ENCODE data around the gene SPOP.

The SPOP gene

DNA sequence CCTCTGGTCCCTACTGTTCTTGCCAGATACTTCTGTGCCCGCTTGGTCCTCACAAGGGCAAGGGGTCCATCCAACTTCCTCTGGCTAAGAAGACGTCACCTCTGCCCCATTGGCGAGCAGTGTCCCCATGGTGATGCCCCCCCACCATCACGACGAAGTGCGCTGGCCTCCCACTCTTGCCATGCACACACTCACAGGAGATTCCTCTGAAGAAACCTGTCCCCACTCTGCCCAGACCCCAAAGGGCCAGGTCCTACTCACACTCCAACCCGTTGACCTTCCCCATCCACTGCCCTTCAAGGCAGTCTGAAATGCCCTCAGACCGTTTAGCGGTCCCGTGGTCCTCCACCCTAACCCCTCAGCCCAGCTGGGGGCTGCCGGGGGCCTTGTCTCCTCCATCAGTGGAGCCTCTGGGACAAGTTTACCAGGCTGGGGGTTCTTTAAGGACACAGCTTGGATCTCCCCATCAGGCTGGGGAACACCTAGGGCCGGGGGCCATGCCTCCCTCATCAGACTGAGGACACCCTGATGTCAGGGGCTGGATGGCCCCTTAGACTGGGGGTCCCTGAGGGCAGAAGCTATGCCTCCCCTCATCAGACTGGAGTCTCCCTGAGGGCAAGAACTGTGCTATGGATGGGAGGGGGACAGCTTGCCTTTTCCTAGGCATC, 95.7 kb downstream of the SPOP start:
- H3K27me3 ChIP-seq (replicated peaks; ENCODE audit: control insufficient read depth, insufficient read depth, low read length), result no peaks in the 10 kb centered on the region
- no peaks in the 10 kb centered on the region for H3K9me3 ChIP-seq (ENCODE audit: control insufficient read depth, low read length)
- DNase-seq (ENCODE audit: low read depth), result no peak
- H3K4me1 ChIP-seq (ENCODE audit: control insufficient read depth, insufficient read depth, low read length), result peaks cover 5% of the 10 kb centered on the region
- H3K4me3 ChIP-seq (ENCODE audit: low read length), result no peak overlapping the region
- H3K9ac ChIP-seq (ENCODE audit: low read length), result no peak overlapping the region
- no peaks in the 10 kb centered on the region for H3K36me3 ChIP-seq (ENCODE audit: control insufficient read depth, insufficient read depth, low read length, severe bottlenecking)

DNA sequence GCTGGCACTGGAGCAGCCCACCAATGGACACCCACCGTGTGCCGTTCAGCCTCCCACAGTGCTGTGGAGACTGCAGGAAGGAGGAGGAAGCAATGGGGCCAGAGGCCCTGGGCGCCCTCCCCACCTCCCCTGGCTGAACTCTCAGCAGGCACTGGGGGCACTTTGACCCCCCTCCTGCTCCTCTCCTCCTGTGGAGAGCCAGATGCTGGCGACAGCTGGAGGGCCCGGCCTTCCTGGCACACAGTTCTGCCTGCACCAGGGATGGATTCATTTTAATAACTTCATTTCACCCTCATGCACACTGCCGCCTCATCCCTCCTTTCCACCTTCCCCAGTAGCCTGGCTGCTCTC, 96.3 kb downstream of the SPOP start:
- Histone ChIP-seq H3K27me3 (replicated peaks; ENCODE audit: control insufficient read depth, insufficient read depth, low read length) (no peaks in the 10 kb centered on the region), H3K9me3 (ENCODE audit: control insufficient read depth, low read length) (no peaks in the 10 kb centered on the region), H3K9ac (ENCODE audit: low read length) (no peak overlapping the region), H3K4me1 (ENCODE audit: control insufficient read depth, insufficient read depth, low read length) (peaks cover 8% of the 10 kb centered on the region), H3K36me3 (ENCODE audit: control insufficient read depth, insufficient read depth, low read length, severe bottlenecking) (no peaks in the 10 kb centered on the region), H3K4me3 (ENCODE audit: low read length) (no peak overlapping the region)
- DNase-seq (ENCODE audit: low read depth), result no peak

DNA sequence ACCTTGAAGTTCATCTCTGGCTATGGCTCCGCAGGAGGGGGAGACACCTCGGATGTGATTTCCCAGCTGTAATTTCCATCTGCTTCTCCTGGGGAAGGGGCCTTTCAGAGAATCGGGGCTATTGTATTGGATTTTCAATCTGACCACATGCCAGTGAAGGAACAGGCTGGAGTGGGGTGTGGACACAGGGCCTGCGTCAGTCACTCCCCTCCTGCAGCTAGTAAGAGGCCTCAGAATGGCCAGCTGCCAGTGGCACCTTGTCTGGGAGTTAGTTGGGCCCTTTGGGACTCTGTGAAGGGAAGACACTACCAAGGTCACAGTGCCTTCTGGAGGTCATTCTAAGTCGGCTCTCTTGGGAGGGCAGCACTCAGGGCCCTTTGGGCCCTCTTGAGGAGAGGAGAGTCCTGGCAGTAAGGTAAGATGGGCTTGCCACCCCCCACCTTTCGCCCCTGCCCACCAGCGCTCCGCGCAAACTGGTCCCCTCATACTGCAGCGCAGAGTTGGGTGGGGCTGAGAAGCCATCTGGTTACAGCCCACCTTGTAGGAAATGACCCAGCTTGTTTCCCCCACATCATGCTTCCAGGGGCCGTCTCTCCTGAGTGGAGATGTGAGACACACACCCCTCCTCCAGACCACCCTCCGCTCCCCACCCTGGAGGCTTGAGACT, 96.8 kb downstream of the SPOP start:
- Histone ChIP-seq H3K4me3 (ENCODE audit: low read length) (no peak overlapping the region), H3K27me3 (replicated peaks; ENCODE audit: control insufficient read depth, insufficient read depth, low read length) (no peaks in the 10 kb centered on the region), H3K4me1 (ENCODE audit: control insufficient read depth, insufficient read depth, low read length) (peaks cover 8% of the 10 kb centered on the region), H3K9me3 (ENCODE audit: control insufficient read depth, low read length) (no peaks in the 10 kb centered on the region), H3K36me3 (ENCODE audit: control insufficient read depth, insufficient read depth, low read length, severe bottlenecking) (no peaks in the 10 kb centered on the region), H3K9ac (ENCODE audit: low read length) (no peak overlapping the region)
- DNase-seq (ENCODE audit: low read depth), result no peak

GRCh38 chr17:49580055-49580721, 97.7 kb downstream of the SPOP start:
- no peak for DNase-seq (ENCODE audit: low read depth)
- no peak overlapping the region for H3K9ac ChIP-seq (ENCODE audit: low read length)
- H3K9me3 ChIP-seq (ENCODE audit: control insufficient read depth, low read length), result no peaks in the 10 kb centered on the region
- peaks cover 8% of the 10 kb centered on the region for H3K4me1 ChIP-seq (ENCODE audit: control insufficient read depth, insufficient read depth, low read length)
- no peaks in the 10 kb centered on the region for H3K36me3 ChIP-seq (ENCODE audit: control insufficient read depth, insufficient read depth, low read length, severe bottlenecking)
- H3K27me3 ChIP-seq (replicated peaks; ENCODE audit: control insufficient read depth, insufficient read depth, low read length), result no peaks in the 10 kb centered on the region
- no peak overlapping the region for H3K4me3 ChIP-seq (ENCODE audit: low read length)

- no peak for DNase-seq (ENCODE audit: low read depth)
- Histone ChIP-seq H3K9ac (ENCODE audit: low read length) (no peak overlapping the region), H3K9me3 (ENCODE audit: control insufficient read depth, low read length) (no peaks in the 10 kb centered on the region), H3K4me3 (ENCODE audit: low read length) (no peak overlapping the region), H3K4me1 (ENCODE audit: control insufficient read depth, insufficient read depth, low read length) (peaks cover 8% of the 10 kb centered on the region), H3K36me3 (ENCODE audit: control insufficient read depth, insufficient read depth, low read length, severe bottlenecking) (no peaks in the 10 kb centered on the region), H3K27me3 (replicated peaks; ENCODE audit: control insufficient read depth, insufficient read depth, low read length) (no peaks in the 10 kb centered on the region)
Measured at GRCh38 chr17:49579522-49579921, 98.4 kb downstream of the SPOP start.

GRCh38 chr17:49578952-49579500, 98.9 kb downstream of the SPOP start:
- Histone ChIP-seq H3K9me3 (ENCODE audit: control insufficient read depth, low read length) (no peaks in the 10 kb centered on the region), H3K9ac (ENCODE audit: low read length) (no peak overlapping the region)
- DNase-seq (ENCODE audit: low read depth), result no peak

DNA sequence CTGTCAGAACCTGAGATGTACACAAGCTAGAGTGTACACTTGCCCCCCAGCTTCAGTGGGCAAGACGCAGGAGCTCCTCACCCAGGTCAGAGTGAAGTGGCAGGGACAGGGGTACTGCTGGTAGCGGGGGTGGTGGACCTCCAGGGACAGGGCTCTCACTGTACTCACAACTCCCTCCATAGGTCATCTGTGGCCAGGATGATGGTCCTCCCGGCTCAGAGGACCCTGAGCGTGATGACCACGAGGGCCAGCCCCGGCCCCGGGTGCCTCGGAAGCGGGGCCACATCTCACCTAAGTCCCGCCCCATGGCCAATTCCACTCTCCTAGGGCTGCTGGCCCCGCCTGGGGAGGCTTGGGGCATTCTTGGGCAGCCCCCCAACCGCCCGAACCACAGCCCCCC, 99.5 kb downstream of the SPOP start:
- Histone ChIP-seq H3K9ac (ENCODE audit: low read length) (no peak overlapping the region), H3K4me1 (ENCODE audit: control insufficient read depth, insufficient read depth, low read length) (peaks cover 8% of the 10 kb centered on the region), H3K27me3 (replicated peaks; ENCODE audit: control insufficient read depth, insufficient read depth, low read length) (no peaks in the 10 kb centered on the region), H3K9me3 (ENCODE audit: control insufficient read depth, low read length) (no peaks in the 10 kb centered on the region), H3K4me3 (ENCODE audit: low read length) (no peak overlapping the region), H3K36me3 (ENCODE audit: control insufficient read depth, insufficient read depth, low read length, severe bottlenecking) (no peaks in the 10 kb centered on the region)
- DNase-seq (ENCODE audit: low read depth), result no peak

More at GRCh38 chr17:49578952-49579500, 98.9 kb downstream of the SPOP start:
- Histone ChIP-seq H3K27me3 (replicated peaks; ENCODE audit: control insufficient read depth, insufficient read depth, low read length) (no peaks in the 10 kb centered on the region), H3K4me1 (ENCODE audit: control insufficient read depth, insufficient read depth, low read length) (peaks cover 8% of the 10 kb centered on the region), H3K36me3 (ENCODE audit: control insufficient read depth, insufficient read depth, low read length, severe bottlenecking) (no peaks in the 10 kb centered on the region), H3K4me3 (ENCODE audit: low read length) (no peak overlapping the region)

GRCh38 chr17:49577963-49578362, 99.9 kb downstream of the SPOP start:
- Histone ChIP-seq H3K36me3 (ENCODE audit: control insufficient read depth, insufficient read depth, low read length, severe bottlenecking) (no peaks in the 10 kb centered on the region), H3K4me1 (ENCODE audit: control insufficient read depth, insufficient read depth, low read length) (peaks cover 8% of the 10 kb centered on the region), H3K4me3 (ENCODE audit: low read length) (no peak overlapping the region), H3K9ac (ENCODE audit: low read length) (no peak overlapping the region), H3K27me3 (replicated peaks; ENCODE audit: control insufficient read depth, insufficient read depth, low read length) (no peaks in the 10 kb centered on the region), H3K9me3 (ENCODE audit: control insufficient read depth, low read length) (no peaks in the 10 kb centered on the region)
- no peak for DNase-seq (ENCODE audit: low read depth)

GRCh38 chr17:49577650-49577934, 100.3 kb downstream of the SPOP start:
- Histone ChIP-seq H3K4me1 (ENCODE audit: control insufficient read depth, insufficient read depth, low read length) (peaks cover 8% of the 10 kb centered on the region), H3K9ac (ENCODE audit: low read length) (peak overlapping the region; percentile 87), H3K9me3 (ENCODE audit: control insufficient read depth, low read length) (no peaks in the 10 kb centered on the region), H3K4me3 (ENCODE audit: low read length) (peak overlapping the region; percentile 81), H3K27me3 (replicated peaks; ENCODE audit: control insufficient read depth, insufficient read depth, low read length) (no peaks in the 10 kb centered on the region), H3K36me3 (ENCODE audit: control insufficient read depth, insufficient read depth, low read length, severe bottlenecking) (no peaks in the 10 kb centered on the region)
- DNase-seq (ENCODE audit: low read depth), result no peak

DNA sequence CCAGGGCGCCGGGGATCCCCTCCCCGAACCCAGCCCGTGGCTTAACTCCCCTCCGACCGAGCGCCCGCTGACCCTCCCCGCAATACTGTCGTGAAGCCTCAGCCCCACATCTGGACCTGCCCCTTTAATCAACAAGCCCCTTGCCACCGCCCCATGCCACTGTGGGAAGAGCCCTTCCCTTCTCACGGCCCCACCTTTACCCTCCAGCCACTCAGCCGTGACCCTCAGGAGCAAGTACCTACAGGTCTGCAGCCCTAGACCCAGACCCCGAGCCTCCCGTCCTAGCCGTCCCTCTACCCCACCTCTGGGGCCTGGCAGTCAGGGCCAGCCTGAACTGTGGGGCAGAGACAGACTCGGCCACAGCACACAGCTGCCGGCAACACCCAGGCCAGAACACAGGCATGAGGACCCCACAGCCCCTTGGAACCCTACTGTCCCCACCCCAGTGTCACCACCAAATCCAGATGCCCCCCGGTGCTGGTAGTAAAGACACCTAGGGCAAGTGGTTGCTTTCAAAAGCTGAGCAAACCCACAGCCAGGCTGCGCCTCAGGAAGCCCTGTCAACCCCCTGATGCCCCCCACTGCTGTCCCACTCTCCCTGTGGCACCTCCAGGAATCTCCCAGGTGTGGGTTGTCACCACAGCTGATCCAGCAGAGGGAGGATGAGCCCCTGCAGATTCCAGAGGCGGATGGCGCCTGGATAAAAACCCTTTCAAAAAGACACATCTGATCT, 100.8 kb downstream of the SPOP start:
- Histone ChIP-seq H3K9me3 (ENCODE audit: control insufficient read depth, low read length) (no peaks in the 10 kb centered on the region), H3K4me3 (ENCODE audit: low read length) (peak overlapping the region; percentile 81), H3K9ac (ENCODE audit: low read length) (peak overlapping the region; percentile 87), H3K27me3 (replicated peaks; ENCODE audit: control insufficient read depth, insufficient read depth, low read length) (no peaks in the 10 kb centered on the region), H3K36me3 (ENCODE audit: control insufficient read depth, insufficient read depth, low read length, severe bottlenecking) (no peaks in the 10 kb centered on the region), H3K4me1 (ENCODE audit: control insufficient read depth, insufficient read depth, low read length) (peaks cover 8% of the 10 kb centered on the region)
- DNase-seq (ENCODE audit: low read depth), result no peak
